Putamen (tissue), 1 donor: ENCODE measurements around the gene DOCK1.
"Not testable (repeated sequence)": the region's sequence is repeated elsewhere in the genome, so short reads cannot be mapped to it uniquely, and the experiment has no call there.

Source experiments
- DNase-seq: peaks from one replicate; pipeline ENCODE4 v3.0.0-alpha.2; 2016; ENCODE audit warnings: low spot score

DOCK1 gene

GRCh38 chr10:127278001-127278400 lies 372.8 kb downstream of the DOCK1 start:
- DNase-seq = no peak

- no peak for DNase-seq
Measured at GRCh38 chr10:127279334-127279774, 374.1 kb downstream of the DOCK1 start.

- DNase-seq = no peak
Measured at GRCh38 chr10:127280446-127280845, 375.2 kb downstream of the DOCK1 start.

DNA sequence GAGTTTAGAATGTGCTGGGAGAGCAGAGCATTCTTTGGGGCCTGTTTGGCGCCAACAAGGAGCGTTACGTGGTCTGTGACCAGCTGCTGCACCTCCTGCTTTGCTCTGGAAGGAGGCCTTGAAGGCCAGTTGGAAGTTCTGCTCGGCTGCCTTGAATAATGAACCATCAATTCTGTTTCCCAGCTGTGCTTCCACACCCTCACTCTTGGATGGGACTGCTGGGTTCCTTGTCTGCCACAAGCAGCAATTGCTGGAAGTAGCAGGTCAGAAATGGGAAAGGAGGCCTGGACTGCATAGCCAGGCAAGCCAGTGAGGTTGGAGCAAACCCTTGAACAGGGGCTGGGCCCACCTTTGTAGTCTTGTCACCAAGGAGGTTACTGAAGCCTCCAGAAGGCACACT lies 377.8 kb downstream of the DOCK1 start:
- DNase-seq = no peak

- DNase-seq = no peak
Measured at GRCh38 chr10:127283576-127283975, 378.3 kb downstream of the DOCK1 start.

DNA sequence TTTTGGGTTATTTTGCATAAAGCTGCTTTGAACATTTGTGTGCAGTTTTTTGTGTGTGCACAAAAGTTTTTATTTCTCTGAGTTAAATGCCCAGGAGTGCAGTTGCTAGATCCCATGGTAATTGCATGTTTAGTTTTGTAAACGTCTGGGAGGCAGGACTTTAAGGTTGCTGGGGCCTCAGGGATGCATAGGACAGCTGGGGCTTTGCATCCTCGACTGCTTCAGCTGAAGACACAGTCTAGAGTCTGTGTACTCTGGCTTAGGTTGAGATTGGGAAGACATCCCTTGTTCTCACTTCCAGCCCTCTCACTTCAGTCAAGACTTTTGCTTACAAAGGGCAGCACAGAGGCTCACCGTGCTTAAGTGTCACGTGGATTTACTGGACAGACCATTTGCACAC lies 385.6 kb downstream of the DOCK1 start:
- no peak for DNase-seq

DNA sequence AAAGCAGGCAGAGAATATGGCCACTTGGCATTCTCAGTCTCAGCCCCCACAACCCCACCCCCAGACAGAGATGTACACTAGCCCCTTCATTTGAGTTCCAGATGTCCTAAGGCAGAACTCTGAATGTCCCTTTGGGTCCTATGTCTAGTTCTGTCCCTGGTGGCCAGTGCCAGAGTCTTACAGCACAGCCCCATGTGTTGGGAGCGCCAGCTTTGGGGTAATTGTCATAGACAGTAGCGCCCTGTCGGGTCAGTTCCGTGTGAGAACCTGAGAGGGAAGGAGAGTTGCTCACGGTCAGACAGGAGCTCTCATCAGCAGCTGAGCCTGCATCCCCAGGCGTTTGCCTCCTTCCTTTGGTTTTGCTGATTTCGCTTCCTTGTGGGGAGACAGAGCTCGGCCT lies 386.1 kb downstream of the DOCK1 start:
- no peak for DNase-seq

- no peak for DNase-seq
Measured at GRCh38 chr10:127292888-127293287, 387.7 kb downstream of the DOCK1 start.

DNA sequence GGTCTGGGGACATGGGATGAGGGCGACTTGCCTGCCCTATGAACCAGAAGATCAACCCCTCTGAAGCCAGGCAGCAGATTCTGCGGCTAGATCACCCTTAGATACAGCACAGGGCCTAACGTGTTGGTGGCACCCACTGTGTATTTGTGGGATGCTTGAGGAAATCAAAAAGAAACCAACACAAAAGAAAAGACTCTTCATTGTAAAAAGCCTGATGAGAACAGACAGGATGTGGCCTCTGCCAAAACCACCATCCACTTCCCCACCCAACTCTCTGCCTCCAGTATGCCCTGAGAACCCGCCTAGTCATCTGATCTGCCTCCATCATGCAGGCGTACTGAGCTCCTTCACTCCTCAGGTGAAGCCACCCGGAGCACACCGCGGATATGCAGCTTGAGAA lies 388.4 kb downstream of the DOCK1 start:
- no peak for DNase-seq

GRCh38 chr10:127296696-127297095 lies 391.5 kb downstream of the DOCK1 start:
- no peak for DNase-seq

DNA sequence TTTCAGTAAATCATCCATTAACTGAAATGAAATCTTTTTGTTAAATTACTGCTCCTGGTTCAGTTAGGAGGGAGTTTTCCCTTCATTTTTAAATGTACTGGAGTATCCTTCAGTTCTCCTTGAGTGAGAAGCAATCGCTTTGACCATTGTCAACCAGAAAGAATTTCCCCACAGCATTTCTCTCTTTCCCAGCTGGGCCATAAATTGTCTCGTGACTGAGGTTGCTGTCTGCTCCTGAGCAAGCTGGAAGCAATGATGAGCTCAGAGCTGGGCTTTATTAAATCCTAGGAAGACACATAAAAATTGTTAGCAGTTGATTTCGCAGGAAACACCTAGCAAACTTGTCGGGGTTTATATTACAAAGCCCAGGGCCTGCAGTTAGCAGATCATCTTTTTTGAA lies 393.2 kb downstream of the DOCK1 start:
- no peak for DNase-seq

- DNase-seq = not testable (repeated sequence)
Measured at GRCh38 chr10:127299192-127299591, 394.0 kb downstream of the DOCK1 start.

DNA sequence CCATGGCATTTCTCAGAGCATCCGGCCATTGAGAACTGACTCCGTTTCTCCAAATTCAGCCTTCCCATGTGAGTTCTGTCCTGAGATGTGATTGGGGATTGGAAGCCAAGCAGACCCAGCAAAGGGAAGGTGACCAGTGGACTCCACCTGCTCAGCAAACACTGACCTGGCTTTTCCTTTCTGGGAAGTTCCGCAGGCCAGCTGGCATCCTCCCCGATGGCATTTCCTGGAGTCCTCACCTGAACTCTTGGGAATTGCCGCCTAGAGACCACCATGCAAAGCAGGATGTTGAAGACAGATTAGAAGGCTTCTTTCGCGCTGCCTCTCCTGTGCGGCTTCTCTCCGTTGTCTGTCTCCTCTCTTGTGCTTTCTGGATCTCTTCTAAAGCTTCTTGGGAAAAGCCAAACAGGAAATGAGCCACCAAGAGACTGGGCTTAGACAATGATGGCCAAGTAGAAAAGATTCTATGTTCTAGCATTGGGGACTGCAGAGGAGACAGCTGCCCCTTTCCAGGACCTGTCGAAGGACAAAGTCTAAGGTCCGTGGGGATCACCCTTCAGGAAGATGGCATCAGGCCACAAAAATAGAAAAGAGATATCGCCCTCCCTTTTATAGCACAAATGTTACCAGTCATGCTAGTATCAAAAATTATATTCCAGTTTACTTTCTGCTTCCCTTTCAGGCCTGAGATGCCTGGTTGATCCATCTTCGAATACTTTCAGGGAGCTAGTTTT lies 394.9 kb downstream of the DOCK1 start:
- DNase-seq = no peak

DNA sequence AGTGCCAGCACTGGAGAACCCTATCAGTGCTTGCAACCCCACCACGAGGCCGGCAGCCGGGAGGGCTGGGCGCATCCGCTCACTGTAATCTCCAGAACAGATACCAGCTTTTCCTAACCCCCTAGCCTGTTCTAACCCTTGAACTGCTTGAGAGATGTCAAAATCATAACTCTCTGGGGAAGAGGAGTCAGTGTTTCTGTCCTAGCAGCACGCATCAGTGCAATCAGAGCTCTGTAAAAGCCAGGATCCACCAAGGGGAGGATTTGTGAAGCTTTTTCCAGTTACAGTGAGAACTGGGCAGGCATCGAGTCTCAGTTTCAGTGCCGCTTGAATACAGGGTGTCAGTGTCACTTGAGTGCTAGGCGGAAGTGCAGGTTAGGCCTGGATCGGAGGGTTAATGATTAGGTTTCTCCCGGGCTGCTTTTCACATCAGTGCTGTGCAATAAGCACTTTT lies 395.7 kb downstream of the DOCK1 start:
- no peak for DNase-seq

DNA sequence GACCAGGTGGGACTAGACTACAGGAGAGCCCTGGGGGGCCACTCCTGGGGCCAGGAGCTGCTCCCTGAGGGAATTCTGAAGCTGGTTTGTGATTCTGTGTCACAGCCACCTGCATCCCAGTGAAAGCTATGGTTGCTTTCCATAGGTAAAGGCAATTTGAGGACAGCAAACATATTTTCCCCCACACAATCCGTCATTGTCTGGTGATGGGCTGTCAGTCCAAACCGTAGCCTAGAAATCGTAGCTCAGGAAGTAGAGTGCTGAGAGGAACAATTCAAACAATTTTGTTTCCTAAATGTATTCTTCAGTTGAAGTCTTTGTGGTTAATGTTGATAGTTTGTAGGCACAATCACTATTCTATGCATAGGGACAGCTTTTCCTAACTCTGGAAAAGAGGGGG lies 397.1 kb downstream of the DOCK1 start:
- DNase-seq = no peak

DNA sequence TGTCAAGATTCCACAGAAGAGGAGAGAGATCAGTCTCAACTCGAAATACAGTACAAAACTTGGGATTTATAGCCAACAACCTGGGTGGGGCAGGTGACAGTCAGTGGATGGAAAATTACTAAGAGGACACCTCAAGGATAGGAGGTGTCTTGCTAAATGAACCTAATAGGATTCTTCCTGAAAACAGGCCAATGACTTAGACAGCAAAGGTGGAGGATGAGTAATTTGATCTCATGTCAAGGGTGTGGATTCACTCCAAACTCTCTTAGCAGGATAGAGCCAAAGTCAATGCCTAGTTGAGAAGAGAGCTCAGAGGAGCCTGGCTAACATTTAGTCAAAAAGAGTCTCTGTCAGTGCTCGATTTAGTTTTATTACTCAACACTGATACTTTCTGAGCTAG lies 397.9 kb downstream of the DOCK1 start:
- no peak for DNase-seq

DNA sequence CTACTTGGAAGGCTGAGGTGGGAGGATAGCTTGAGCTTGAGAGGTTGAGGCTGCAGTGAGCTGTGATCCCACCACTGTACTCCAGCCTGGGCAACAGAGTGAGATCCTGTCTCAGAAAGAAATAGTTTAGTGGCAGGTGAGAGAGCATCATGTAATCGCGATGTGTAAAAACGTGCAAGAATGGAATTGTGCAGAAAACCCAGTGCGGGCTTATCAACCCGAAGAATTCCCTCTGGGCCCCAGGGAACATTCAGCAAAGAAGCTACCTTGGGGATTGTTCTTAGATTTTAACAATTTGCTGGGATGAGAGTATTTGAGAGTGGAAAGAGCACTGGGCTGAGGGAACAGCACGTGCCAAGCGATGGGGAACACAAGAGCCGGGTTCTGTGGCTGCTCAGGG lies 398.5 kb downstream of the DOCK1 start:
- no peak for DNase-seq

DNA sequence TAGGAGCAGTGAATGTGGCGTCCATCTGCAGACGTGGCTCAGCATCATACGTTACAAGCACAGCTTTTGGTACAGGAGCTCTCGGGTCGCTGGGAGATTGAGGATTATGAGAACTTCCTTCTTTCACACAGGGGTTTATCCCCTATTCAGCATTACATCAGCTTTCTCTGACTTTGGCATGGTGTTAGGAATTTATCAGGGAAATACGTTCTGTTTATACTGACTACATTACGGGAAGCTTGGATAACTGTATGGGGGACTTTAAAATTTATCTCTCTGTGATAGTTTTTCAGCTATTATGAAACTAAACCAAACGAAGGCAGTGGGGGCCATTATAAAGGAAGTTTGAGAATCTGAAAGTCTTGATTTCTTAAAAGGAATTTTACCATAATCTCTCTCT lies 401.3 kb downstream of the DOCK1 start:
- no peak for DNase-seq

DNA sequence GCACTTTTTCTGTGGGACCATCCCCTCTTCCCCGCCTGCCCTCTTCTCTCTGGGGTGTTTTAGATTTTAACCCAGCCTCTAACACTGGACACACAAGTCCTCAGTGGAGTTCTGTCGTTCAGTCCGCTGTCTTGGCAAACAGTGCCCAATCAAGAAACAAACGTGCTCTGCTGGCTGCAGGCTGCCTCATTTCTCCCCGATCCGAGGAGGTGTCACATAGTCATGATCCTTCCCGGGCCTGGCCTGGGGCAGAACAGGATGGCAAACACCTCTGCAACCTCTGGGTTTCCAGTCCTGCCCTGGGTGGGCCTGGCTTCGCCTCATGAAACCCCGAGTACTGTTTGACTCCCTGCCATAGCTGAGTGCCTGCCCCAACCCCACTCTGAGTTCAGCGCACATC lies 402.1 kb downstream of the DOCK1 start:
- DNase-seq = no peak

- no peak for DNase-seq
Measured at GRCh38 chr10:127308031-127308430, 402.8 kb downstream of the DOCK1 start.

- not testable (repeated sequence) for DNase-seq
Measured at GRCh38 chr10:127309619-127310018, 404.4 kb downstream of the DOCK1 start.

DNA sequence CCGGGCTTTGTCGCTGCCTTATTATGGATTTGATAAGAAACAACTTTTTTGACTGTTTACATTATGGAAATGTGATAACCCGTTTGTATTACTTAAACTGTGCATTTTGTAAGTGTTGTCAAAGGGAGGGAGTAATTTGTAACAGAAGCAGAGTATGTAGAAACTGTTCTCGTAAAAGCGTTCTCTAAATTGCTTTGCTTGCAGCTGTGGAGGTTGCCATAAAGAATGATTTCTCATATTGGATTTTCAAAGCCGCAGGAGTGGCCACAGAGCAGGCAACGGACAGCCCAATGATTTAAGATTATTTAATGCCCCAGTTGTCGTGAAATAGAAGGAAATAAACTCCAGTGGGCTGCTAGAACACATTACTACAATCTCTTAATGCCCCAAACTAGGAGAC lies 405.2 kb downstream of the DOCK1 start:
- DNase-seq = no peak

DNA sequence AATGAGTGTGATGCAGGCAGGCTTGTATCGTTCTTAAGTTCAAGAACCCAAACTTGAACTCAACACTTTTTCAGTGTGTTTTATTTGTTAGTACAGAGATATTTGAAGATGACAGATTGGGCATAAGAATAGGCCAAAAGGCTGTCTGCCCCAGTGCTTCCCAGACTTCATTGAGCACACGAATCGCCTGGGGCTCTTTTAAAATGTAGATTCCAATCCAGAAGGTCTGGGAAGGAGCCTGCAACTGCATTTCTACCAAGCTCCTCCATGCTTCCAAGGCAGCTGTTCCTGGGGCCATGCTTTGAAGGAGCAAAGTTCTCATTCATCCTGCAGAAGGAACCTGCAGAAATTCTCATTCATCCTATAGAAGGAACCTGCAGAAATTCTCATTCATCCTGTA lies 405.7 kb downstream of the DOCK1 start:
- DNase-seq = no peak

DNA sequence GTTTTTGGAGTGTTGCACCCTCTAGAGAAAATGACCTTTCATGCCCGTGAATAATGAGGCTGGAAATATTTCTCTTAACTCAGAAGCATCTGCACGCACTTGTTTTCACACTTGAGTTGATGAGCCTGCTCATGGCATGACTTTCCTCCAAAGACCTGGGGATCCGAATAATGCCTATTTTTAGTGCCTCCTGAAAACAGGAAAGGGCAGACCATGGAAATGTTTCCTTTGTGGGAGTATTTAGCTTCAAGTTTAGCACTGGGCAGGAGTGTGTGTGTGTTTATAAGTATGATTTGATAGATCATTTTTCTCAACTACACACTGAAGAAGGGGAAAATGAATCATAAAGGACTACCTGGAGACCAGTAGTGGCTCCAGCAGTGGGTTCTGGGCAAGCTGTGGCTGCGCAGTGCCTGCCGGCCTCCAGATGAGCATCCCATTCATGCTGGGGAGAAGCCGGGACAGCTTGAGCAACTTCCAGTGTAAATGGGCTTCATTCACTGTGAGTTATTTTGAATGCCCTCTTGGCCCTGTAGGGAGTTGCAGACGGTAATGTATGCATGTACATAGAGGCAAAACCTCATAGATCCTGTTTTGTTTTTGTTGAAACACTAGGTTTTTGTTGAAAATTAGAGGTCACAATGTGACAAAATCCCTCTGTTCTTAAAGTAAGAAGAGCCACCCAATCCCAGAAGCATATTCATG lies 408.9 kb downstream of the DOCK1 start:
- DNase-seq = peak; percentile 48
